Gastrocnemius medialis (tissue), 4 donors: ENCODE measurements around the gene ATF7IP2. TPM values are rescaled to one million over a fixed set of nuclear protein-coding genes. Genes with fewer than 3 reads are reported as not detected.
"Not testable (repeated sequence)": the region's sequence is repeated elsewhere in the genome, so short reads cannot be mapped to it uniquely, and the experiment has no call there.

Experiments
- ATAC-seq, 2 donors: fragments of 150-250 bp; one replicate each; pipeline ENCODE4 v1.9.1; 2016
- DNase-seq, 2 donors: peaks; one replicate each; pipeline ENCODE4 v3.0.0-alpha.2; 2019
- H3K27ac ChIP-seq, 4 donors: fragments of 200-600 bp; sonication (generic); 1 replicate in 1 of 4; 2 replicates in 3 of 4; pipeline ENCODE4 v1.5.1; 2016 to 2018; ENCODE audit warnings: mild to moderate bottlenecking in 2 of 4, moderate library complexity in 1 of 4
- H3K27me3 ChIP-seq, 3 donors: fragments of 200-600 bp; sonication (generic) in 2 of 3; 1 replicate in 1 of 3; 2 replicates in 2 of 3; pipeline versions ENCODE4 v1.5.1 to v1.6.0; 2016 to 2019; ENCODE audit warnings: mild to moderate bottlenecking in 1 of 3, moderate library complexity in 1 of 3
- H3K36me3 ChIP-seq, 2 donors: fragments of 200-600 bp; sonication (generic) in 1 of 2; one replicate each; pipeline ENCODE4 v1.5.1; 2017 to 2018
- H3K4me1 ChIP-seq, 2 donors: fragments of 200-600 bp; sonication (generic) in 1 of 2; one replicate each; pipeline ENCODE4 v1.5.1; 2016 to 2017; ENCODE audit warnings: mild to moderate bottlenecking in 2 of 2
- H3K4me3 ChIP-seq, 4 donors: fragments of 200-600 bp; sonication (generic) in 3 of 4; 1 replicate in 1 of 4; 2 replicates in 3 of 4; pipeline ENCODE4 v1.5.1; 2016 to 2019; ENCODE audit warnings: mild to moderate bottlenecking in 2 of 4
- H3K9me3 ChIP-seq, 3 donors: fragments of 200-600 bp; sonication (generic) in 2 of 3; 1 replicate in 1 of 3; 2 replicates in 2 of 3; pipeline ENCODE4 v1.5.1; 2016 to 2019
- POLR2A ChIP-seq, 2 donors: fragments of 450-650 bp; IDR thresholded peaks; one replicate each; pipeline ENCODE4 v1.6.1; 2017; ENCODE audit warnings: antibody characterized with exemption in 2 of 2, mild to moderate bottlenecking in 2 of 2, moderate library complexity in 2 of 2
- in situ Hi-C, 4 donors: fragments of 200-750 bp; cut with MboI; loops; one replicate each; pipeline versions ENCODE4 v1.15.0 to v1.8.0; 2017; ENCODE audit warnings: low sequenced_read_pairs in 4 of 4
- intact Hi-C: fragments of 100-400 bp; cut with DNase I; formaldehyde crosslinking; loops from one replicate; pipeline ENCODE4 v1.15.1; 2023; ENCODE audit warnings: low total_unique reads
- total RNA-seq, 4 donors: library from RNA; depleted of rRNA; stranded (reverse); fragments of >200 nt; gene quantifications; one replicate each; pipeline versions ENCODE4 v1.1.0 to v1.2.3, GENCODE V29; 2016
- TF ChIP-seq, protein P1 (sequence below), 5 experiments: fragments of 450-650 bp in 3 of 5; fragments of 200-600 bp in 2 of 5; sonication (generic) in 2 of 5; IDR thresholded peaks in 4 of 5; conservative IDR thresholded peaks in 1 of 5; 1 replicate in 4 of 5; 2 replicates in 1 of 5; pipeline ENCODE4 v1.5.1; 2016 to 2019; ENCODE audit warnings: antibody characterized with exemption in 5 of 5, mild to moderate bottlenecking in 3 of 5, moderate library complexity in 3 of 5

The ATF7IP2 gene
- total RNA-seq, 4 donors from 2014 or later: 0.73 to 2.5 (median 1.3) TPM

DNA sequence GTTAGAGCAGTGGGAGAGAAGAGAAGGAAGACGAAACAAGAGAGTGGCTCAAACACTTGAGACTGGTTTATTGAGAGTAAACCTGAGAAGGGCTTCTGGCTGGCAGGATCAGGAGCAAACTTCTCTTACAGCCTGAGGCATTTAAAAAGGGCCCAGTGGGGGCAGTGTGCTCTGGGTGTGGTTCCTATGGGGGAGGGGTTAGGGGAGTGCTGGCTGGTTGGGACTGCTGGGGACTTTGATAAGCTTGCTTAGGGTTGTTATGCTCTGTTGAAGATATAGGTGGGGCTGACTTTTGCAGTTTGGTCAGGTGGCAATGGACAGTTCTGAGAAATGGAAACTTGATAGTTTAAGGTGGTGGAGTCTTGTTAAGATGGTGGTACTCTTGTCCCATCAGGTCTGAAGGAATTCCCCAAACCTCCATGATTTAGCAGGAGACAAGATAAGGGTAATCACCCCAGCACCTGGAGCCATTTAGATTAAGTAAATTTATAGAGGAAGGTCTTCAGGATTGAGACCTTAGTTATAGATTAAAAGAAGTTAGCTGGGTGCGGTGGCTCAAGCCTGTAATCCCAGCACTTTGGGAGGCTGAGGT, 115.3 kb downstream of the ATF7IP2 start:
- no peaks in the 10 kb centered on the region for H3K9me3 ChIP-seq
- H3K36me3 ChIP-seq: no peaks in the 10 kb centered on the region
- ATAC-seq (no peak), DNase-seq (no peak)
- no peaks in the 10 kb centered on the region for H3K27me3 ChIP-seq
- TF ChIP-seq, protein P1, sequence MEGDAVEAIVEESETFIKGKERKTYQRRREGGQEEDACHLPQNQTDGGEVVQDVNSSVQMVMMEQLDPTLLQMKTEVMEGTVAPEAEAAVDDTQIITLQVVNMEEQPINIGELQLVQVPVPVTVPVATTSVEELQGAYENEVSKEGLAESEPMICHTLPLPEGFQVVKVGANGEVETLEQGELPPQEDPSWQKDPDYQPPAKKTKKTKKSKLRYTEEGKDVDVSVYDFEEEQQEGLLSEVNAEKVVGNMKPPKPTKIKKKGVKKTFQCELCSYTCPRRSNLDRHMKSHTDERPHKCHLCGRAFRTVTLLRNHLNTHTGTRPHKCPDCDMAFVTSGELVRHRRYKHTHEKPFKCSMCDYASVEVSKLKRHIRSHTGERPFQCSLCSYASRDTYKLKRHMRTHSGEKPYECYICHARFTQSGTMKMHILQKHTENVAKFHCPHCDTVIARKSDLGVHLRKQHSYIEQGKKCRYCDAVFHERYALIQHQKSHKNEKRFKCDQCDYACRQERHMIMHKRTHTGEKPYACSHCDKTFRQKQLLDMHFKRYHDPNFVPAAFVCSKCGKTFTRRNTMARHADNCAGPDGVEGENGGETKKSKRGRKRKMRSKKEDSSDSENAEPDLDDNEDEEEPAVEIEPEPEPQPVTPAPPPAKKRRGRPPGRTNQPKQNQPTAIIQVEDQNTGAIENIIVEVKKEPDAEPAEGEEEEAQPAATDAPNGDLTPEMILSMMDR (IDR thresholded peaks at IDR 0.05 in 4 of 5, conservative IDR thresholded peaks at IDR 0.05 in 1 of 5): no peak
- TF ChIP-seq POLR2A (IDR thresholded peaks at IDR 0.05): no peak
- H3K4me3 ChIP-seq: no peak overlapping the region
- no peaks in the 10 kb centered on the region for H3K4me1 ChIP-seq
- H3K27ac ChIP-seq: no peak overlapping the region
- in situ Hi-C loops: loop anchor here (25.0 kb wide), 2 partner anchors 411 to 1939 kb away; no protein-coding TSS in a partner anchor
- intact Hi-C loops: no loop called here

DNA sequence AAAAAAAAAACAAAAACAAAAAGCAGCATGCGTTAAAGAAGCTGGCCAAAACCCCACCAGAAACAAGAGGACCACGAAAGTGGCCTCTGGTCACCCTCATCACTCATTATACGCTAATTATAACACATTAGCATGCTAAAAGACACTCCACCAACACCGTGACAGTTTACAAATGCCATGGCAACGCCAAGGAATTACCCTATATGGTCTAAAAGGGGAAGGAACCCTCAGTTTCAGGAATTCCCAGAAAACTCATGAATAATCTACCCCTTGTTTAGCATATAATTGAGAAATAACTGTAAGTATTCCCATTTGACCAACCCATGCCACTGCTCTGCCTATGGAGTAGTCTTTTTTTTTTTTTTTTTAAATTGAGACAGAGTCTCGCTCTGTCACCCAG, 116.9 kb downstream of the ATF7IP2 start:
- ATAC-seq: no peak
- H3K4me1 ChIP-seq: no peaks in the 10 kb centered on the region
- no peaks in the 10 kb centered on the region for H3K9me3 ChIP-seq
- H3K27ac ChIP-seq: no peak overlapping the region
- TF ChIP-seq, protein P1 (IDR thresholded peaks at IDR 0.05 in 4 of 5, conservative IDR thresholded peaks at IDR 0.05 in 1 of 5): no peak
- TF ChIP-seq POLR2A (IDR thresholded peaks at IDR 0.05): no peak
- no peak overlapping the region for H3K4me3 ChIP-seq
- in situ Hi-C loops: loop anchor here (25.0 kb wide), 2 partner anchors 410 to 1940 kb away; no protein-coding TSS in a partner anchor
- no peak for DNase-seq
- intact Hi-C loops: no loop called here
- no peaks in the 10 kb centered on the region for H3K27me3 ChIP-seq
- H3K36me3 ChIP-seq: no peaks in the 10 kb centered on the region

DNA sequence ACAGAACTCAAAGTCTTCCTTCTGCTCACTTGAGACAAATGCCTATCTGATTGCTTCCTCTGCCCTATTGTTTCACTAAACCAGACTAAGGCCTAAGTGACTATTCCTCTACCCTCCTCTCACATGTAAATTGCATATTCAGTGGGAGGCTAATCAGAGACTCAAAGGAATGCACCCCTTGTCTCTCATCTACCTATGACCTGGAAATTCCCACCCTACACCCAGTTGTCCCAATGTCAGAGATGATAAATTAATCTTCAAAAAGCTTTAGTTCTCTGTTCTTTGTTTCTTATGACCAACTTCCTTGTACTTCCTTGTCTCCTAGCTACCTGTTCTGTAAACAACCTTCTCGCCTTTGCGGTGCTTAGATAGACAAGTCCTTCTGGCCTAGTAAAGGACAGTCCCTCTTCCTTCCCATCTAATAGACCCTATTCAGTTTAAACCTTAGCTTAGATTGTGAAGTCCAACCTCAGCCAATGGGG, 118.6 kb downstream of the ATF7IP2 start:
- intact Hi-C loops: no loop called here
- Histone ChIP-seq H3K36me3 (no peaks in the 10 kb centered on the region), H3K4me3 (no peak overlapping the region), H3K27ac (no peak overlapping the region), H3K27me3 (no peaks in the 10 kb centered on the region), H3K9me3 (no peaks in the 10 kb centered on the region), H3K4me1 (no peaks in the 10 kb centered on the region)
- in situ Hi-C loops: loop anchor here (25.0 kb wide), 2 partner anchors 408 to 1942 kb away; no protein-coding TSS in a partner anchor
- ATAC-seq: no peak
- TF ChIP-seq, protein P1 (IDR thresholded peaks at IDR 0.05 in 4 of 5, conservative IDR thresholded peaks at IDR 0.05 in 1 of 5): no peak
- no peak for TF ChIP-seq POLR2A (IDR thresholded peaks at IDR 0.05)
- no peak for DNase-seq

DNA sequence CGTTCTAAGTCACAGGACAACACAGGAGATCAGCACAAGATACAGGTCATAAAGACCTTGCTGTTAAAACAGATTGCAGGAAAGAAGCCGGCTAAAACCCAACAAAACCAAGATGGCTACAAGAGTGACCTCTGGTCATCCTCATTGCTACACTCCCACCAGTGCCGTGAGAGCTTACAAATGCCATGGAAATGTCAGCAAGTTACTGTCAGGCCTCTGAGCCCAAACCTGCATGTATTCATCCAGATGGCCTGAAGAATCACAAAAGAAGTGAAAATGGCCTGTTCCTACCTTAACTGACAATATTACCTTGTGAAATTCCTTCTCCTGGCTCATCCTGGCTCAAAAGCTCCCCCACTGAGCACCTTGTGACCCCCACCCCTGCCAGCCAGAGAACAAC, 119.4 kb downstream of the ATF7IP2 start:
- H3K4me1 ChIP-seq, H3K9me3 ChIP-seq, ATAC-seq, H3K36me3 ChIP-seq, H3K27ac ChIP-seq, DNase-seq, intact Hi-C loops, H3K4me3 ChIP-seq, H3K27me3 ChIP-seq: not testable (repeated sequence)
- in situ Hi-C loops: loop anchor here (5.0 to 25.0 kb wide), 3 partner anchors 248 to 1943 kb away; no protein-coding TSS in a partner anchor

DNA sequence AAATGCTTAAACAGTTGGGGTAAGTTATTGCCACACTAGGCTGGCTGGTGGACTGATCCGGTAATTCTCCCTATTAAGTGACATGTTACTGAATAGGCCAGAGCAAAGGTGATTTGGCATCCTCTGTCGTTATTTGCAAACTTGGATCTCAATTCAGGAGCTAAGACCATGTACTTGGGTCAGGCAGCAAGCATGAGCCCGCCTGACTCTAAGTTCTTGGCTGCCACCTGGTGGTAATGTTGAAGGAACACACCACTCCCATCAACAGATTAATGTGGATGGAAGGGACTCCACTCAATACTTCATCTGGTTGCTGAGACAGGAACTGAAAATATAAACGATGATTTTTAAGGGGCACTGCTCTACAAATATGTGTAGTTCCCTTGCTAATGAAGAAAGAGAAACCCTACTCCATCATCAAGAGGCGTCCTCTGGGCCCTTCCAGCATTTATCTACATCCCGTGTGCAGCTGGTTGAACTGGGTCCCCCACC, 123.7 kb downstream of the ATF7IP2 start:
- no peaks in the 10 kb centered on the region for H3K27me3 ChIP-seq
- no peak overlapping the region for H3K4me3 ChIP-seq
- in situ Hi-C loops (loop anchor here (5.0 to 25.0 kb wide), 9 partner anchors 65 to 1947 kb away; no protein-coding TSS in a partner anchor), intact Hi-C loops (loop anchor here (1.0 to 5.0 kb wide), 2 partner anchors 253 to 1942 kb away; no protein-coding TSS in a partner anchor)
- no peak overlapping the region for H3K27ac ChIP-seq
- TF ChIP-seq, protein P1 (IDR thresholded peaks at IDR 0.05 in 4 of 5, conservative IDR thresholded peaks at IDR 0.05 in 1 of 5): peak; percentile 63 to 81 (median 74)
- TF ChIP-seq POLR2A (IDR thresholded peaks at IDR 0.05): no peak
- peaks cover 9 to 11% of the 10 kb centered on the region in 2 donors for H3K4me1 ChIP-seq
- DNase-seq: peak; percentile 30 to 47
- no peaks in the 10 kb centered on the region for H3K9me3 ChIP-seq
- no peaks in the 10 kb centered on the region for H3K36me3 ChIP-seq
- peak; percentile 79 to 95 for ATAC-seq
